GM12891 (cell line): Measurements from ENCODE around the gene TPR.

Experiments used
- PAX5 ChIP-seq: IDR thresholded peaks from 2 replicates; pipeline ENCODE4 v1.6.1; 2011; ENCODE audit warnings: low read length, moderate library complexity, mild to moderate bottlenecking; ENCODE audit not compliant: insufficient read depth, severe bottlenecking
- POLR2A ChIP-seq: IDR thresholded peaks from 2 replicates; pipeline ENCODE4 v1.6.1; 2011; ENCODE audit warnings: low read depth, low read length, control low read depth
- POLR2AphosphoS5 ChIP-seq: IDR thresholded peaks from 2 replicates; pipeline ENCODE4 v1.6.1; 2011; ENCODE audit warnings: low read depth, low read length, control low read depth
- POU2F2 ChIP-seq: IDR thresholded peaks from 2 replicates; pipeline ENCODE4 v1.6.1; 2011; ENCODE audit warnings: low read depth, mild to moderate bottlenecking, control low read depth, low read length, moderate library complexity
- SPI1 ChIP-seq: IDR thresholded peaks from 2 replicates; pipeline ENCODE4 v1.6.1; 2011; ENCODE audit warnings: low read depth, low read length, control low read depth
- TAF1 ChIP-seq: IDR thresholded peaks from 2 replicates; pipeline ENCODE4 v1.6.1; 2011; ENCODE audit warnings: low read depth, low read length, control low read depth

DNA sequence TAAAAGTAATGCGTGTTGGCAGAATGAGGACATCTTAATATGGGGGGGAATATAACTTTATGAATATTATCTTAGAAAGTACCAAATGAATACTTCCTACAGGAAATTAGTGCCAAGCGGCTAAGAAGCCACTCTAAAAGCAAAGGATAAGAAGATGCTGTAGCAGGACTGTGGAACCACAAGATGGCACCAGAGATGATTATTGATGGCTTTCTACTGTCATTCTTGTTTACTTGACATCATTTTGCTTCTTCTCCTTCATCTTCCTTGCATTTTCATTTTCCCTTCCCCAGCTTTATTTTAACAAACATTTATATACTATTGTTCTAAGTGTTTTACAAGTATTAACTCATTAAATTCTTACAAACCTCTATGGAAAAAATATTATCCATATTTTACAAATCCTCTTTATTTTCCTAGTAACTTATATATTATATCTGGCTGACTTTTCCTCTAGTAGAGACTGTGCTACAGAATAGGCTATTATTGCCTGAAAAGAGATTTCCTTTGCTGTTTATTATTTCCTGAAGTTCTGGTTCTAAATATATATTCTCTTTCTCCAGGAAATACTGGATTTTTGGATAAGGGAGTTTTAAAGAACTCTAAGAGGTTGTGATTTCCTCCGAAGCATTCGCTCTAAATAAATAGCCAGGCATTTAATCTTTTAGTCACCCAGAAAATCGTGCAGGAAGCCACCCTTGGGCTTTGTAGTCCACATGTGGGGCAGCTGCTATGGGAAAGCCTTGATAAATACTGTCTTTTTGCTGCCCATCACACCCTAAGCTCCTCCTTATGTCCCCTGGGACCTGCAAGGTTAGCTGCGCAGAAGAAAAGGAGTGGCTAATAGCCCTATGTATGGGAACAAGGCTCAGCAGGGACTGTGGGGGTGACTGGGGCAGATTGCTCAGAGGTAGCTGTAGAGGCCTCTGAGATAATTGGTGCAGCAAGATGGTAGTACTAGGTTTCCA is 69.8 kb downstream of the TPR start:
- TF ChIP-seq POLR2A (no peak), POLR2AphosphoS5 (no peak), PAX5 (no peak), TAF1 (no peak), SPI1 (no peak), POU2F2 (no peak)
